Activated naive CD4-positive, alpha-beta T cell treated with Interleukin-2 at 50 U/mL for 16 hours (primary cell): Measurements from ENCODE around the gene GRAPL.
"Not testable (repeated sequence)": the region's sequence is repeated elsewhere in the genome, so short reads cannot be mapped to it uniquely, and the experiment has no call there.

Experiments
- DNase-seq: peaks from one replicate; pipeline ENCODE4 v3.0.0-alpha.2; 2020

Gene GRAPL

GRCh38 chr17:19137959-19138358 lies 10.6 kb downstream of the GRAPL start:
- not testable (repeated sequence) for DNase-seq

GRCh38 chr17:19141366-19142155 lies 14.2 kb downstream of the GRAPL start:
- not testable (repeated sequence) for DNase-seq

- DNase-seq = peak; percentile 14
Observed at GRCh38 chr17:19142419-19142818, 15.0 kb downstream of the GRAPL start.

- DNase-seq = not testable (repeated sequence)
Observed at GRCh38 chr17:19143097-19143777, 15.8 kb downstream of the GRAPL start.

GRCh38 chr17:19144373-19144772 lies 17.0 kb downstream of the GRAPL start:
- DNase-seq = not testable (repeated sequence)

- DNase-seq = not testable (repeated sequence)
Observed at GRCh38 chr17:19145471-19145870, 18.1 kb downstream of the GRAPL start.

GRCh38 chr17:19150678-19151615 lies 23.6 kb downstream of the GRAPL start:
- DNase-seq = not testable (repeated sequence)

- DNase-seq = not testable (repeated sequence)
Observed at GRCh38 chr17:19157628-19158027, 30.2 kb downstream of the GRAPL start.

- not testable (repeated sequence) for DNase-seq
Observed at GRCh38 chr17:19158478-19158877, 31.1 kb downstream of the GRAPL start.

- DNase-seq = not testable (repeated sequence)
Observed at GRCh38 chr17:19158938-19159337, 31.5 kb downstream of the GRAPL start.

- not testable (repeated sequence) for DNase-seq
Observed at GRCh38 chr17:19161308-19162107, 34.1 kb downstream of the GRAPL start.

GRCh38 chr17:19162384-19163216 lies 35.2 kb downstream of the GRAPL start:
- not testable (repeated sequence) for DNase-seq

- not testable (repeated sequence) for DNase-seq
Observed at GRCh38 chr17:19174422-19174821, 47.0 kb downstream of the GRAPL start.

- DNase-seq = not testable (repeated sequence)
Observed at GRCh38 chr17:19175410-19175809, 48.0 kb downstream of the GRAPL start.

GRCh38 chr17:19181040-19181875 lies 53.9 kb downstream of the GRAPL start:
- DNase-seq = not testable (repeated sequence)

GRCh38 chr17:19187883-19188869 lies 60.8 kb downstream of the GRAPL start:
- DNase-seq = not testable (repeated sequence)

GRCh38 chr17:19188870-19189708 lies 61.7 kb downstream of the GRAPL start:
- not testable (repeated sequence) for DNase-seq
